Breast epithelium (tissue), 3 donors: Measurements from ENCODE around the gene RAP2C.

Experiments
- POLR2A ChIP-seq: fragments of 450-650 bp; IDR thresholded peaks from one replicate; pipeline ENCODE4 v1.6.1; 2016; ENCODE audit warnings: antibody characterized with exemption, mild to moderate bottlenecking, moderate library complexity
- POLR2AphosphoS5 ChIP-seq, 3 donors: sonication (generic); formaldehyde crosslinking; IDR thresholded peaks; one replicate each; pipeline ENCODE4 v1.6.1; 2017; ENCODE audit warnings: antibody characterized with exemption in 3 of 3

DNA sequence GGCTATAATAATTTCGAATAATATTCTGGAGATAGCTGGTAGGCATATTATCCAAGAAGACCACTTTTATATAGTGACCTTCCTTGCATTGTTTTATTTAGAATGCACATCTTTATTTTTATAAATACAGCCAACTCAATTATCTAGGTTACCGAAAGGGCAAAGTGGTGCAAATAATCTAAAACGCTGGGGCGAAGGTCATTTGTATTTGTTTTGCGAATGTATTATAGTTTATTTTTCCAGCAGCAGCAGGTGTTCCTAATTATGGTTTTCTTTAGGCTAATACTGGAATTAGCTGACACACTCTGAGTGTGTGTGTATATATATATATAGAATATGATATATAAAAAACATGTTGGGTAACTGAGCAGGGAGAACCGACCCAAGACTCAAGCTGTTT, 48.1 kb upstream of the RAP2C start:
- TF ChIP-seq POLR2AphosphoS5 (IDR thresholded peaks at IDR 0.05) (no peak), POLR2A (no peak)
